Measurements from ENCODE around the gene ESR2. TPM values are rescaled to one million over a fixed set of nuclear protein-coding genes. Genes with fewer than 3 reads are reported as not detected.
"Not testable (repeated sequence)": the region's sequence is repeated elsewhere in the genome, so short reads cannot be mapped to it uniquely, and the experiment has no call there.

The ESR2 gene
- total and polyA plus RNA-seq, 9 donors, result 5.1 to 26.2 (median 13.5) TPM

- WGBS, 3 donors, result 87 to 93% (median 89%) methylated on average over 15 of the region's 15 CpGs
- peak in 2 of 5 donors; percentile 14 to 19 for DNase-seq
- H3K27ac ChIP-seq, result no peak overlapping the region
These were observed 80.2 kb downstream of the ESR2 start for GRCh38 chr14:64213853-64214570.

GRCh38 chr14:64213086-64213485 is 81.1 kb downstream of the ESR2 start:
- no peak overlapping the region for H3K27ac ChIP-seq
- H3K27me3 ChIP-seq, result no peaks in the 10 kb centered on the region
- no peak for DNase-seq
- no peaks in the 10 kb centered on the region for H3K9me3 ChIP-seq
- no peak overlapping the region for H3K4me3 ChIP-seq
- no peak for TF ChIP-seq CTCF (IDR thresholded peaks at IDR 0.05)
- TF ChIP-seq EP300 (IDR thresholded peaks at IDR 0.05), result no peak
- TF ChIP-seq POLR2A (IDR thresholded peaks at IDR 0.05), result no peak
- 94 to 97% (median 96%) methylated on average over 5 of the region's 5 CpGs for WGBS, 3 donors
- no peaks in the 10 kb centered on the region for H3K36me3 ChIP-seq
- peaks cover 22% of the 10 kb centered on the region for H3K4me1 ChIP-seq (ENCODE audit: insufficient read depth)
- intact Hi-C loops (cut with DNase I), result no loop called here

More at GRCh38 chr14:64213853-64214570, 80.2 kb downstream of the ESR2 start:
- Histone ChIP-seq H3K4me3 (no peak overlapping the region), H3K9me3 (no peaks in the 10 kb centered on the region), H3K4me1 (ENCODE audit: insufficient read depth) (peaks cover 20% of the 10 kb centered on the region), H3K36me3 (no peaks in the 10 kb centered on the region), H3K27me3 (no peaks in the 10 kb centered on the region)
- intact Hi-C loops (cut with DNase I), result no loop called here
- TF ChIP-seq EP300 (IDR thresholded peaks at IDR 0.05), result no peak

GRCh38 chr14:64212666-64213065 is 81.5 kb downstream of the ESR2 start:
- Histone ChIP-seq H3K4me1 (ENCODE audit: insufficient read depth) (peaks cover 20% of the 10 kb centered on the region), H3K36me3 (no peaks in the 10 kb centered on the region), H3K9me3 (no peaks in the 10 kb centered on the region), H3K4me3 (no peak overlapping the region), H3K27ac (no peak overlapping the region), H3K27me3 (no peaks in the 10 kb centered on the region)
- intact Hi-C loops (cut with DNase I), result no loop called here
- TF ChIP-seq CTCF (IDR thresholded peaks at IDR 0.05) (no peak), EP300 (IDR thresholded peaks at IDR 0.05) (no peak)
- 95 to 98% (median 96%) methylated on average over 8 of the region's 8 CpGs for WGBS, 3 donors
- no peak for DNase-seq

GRCh38 chr14:64210912-64211311 is 83.3 kb downstream of the ESR2 start:
- H3K27me3 ChIP-seq; intact Hi-C loops (cut with DNase I); H3K36me3 ChIP-seq; DNase-seq; H3K4me3 ChIP-seq; H3K9me3 ChIP-seq: not testable (repeated sequence)
- Histone ChIP-seq H3K4me1 (ENCODE audit: insufficient read depth) (peaks cover 16% of the 10 kb centered on the region), H3K27ac (peak overlapping the region in 1 of 2 donors; percentile 44)
- WGBS, 3 donors, result 85 to 94% (median 90%) methylated on average over 6 of the region's 6 CpGs

- WGBS, 3 donors, result 62 to 78% (median 65%) methylated on average over 12 of the region's 12 CpGs
- Histone ChIP-seq H3K9me3 (no peaks in the 10 kb centered on the region), H3K27ac (peak overlapping the region; percentile 24 to 44), H3K4me1 (ENCODE audit: insufficient read depth) (peaks cover 16% of the 10 kb centered on the region), H3K36me3 (no peaks in the 10 kb centered on the region), H3K27me3 (no peaks in the 10 kb centered on the region), H3K4me3 (no peak overlapping the region)
- TF ChIP-seq POLR2A (IDR thresholded peaks at IDR 0.05) (no peak), EP300 (IDR thresholded peaks at IDR 0.05) (no peak), CTCF (IDR thresholded peaks at IDR 0.05) (no peak)
- peak in 1 of 5 donors; percentile 36 for DNase-seq
- intact Hi-C loops (cut with DNase I), result no loop called here
These were observed 84.0 kb downstream of the ESR2 start for GRCh38 chr14:64210216-64210615.
